ES-I3 (cell line): Measurements from ENCODE around the gene ZP2.
"Not testable (repeated sequence)": the region's sequence is repeated elsewhere in the genome, so short reads cannot be mapped to it uniquely, and the experiment has no call there.

Experiments used
- H3K36me3 ChIP-seq: 2 replicates; pipeline ENCODE4 v1.6.1; 2013; ENCODE audit warnings: mild to moderate bottlenecking, low read length, control low read depth, moderate library complexity; ENCODE audit not compliant: insufficient read depth
- H3K4me1 ChIP-seq: 2 replicates; pipeline ENCODE4 v1.6.1; 2013; ENCODE audit warnings: mild to moderate bottlenecking, control low read depth, low read length; ENCODE audit not compliant: insufficient read depth
- H3K9ac ChIP-seq: 2 replicates; pipeline ENCODE4 v1.6.1; 2013; ENCODE audit warnings: low read depth, mild to moderate bottlenecking, low read length, moderate library complexity
- H3K9me3 ChIP-seq: 2 replicates; pipeline ENCODE4 v1.6.1; 2013; ENCODE audit warnings: mild to moderate bottlenecking, low read length, moderate library complexity; ENCODE audit not compliant: control insufficient read depth, insufficient read depth

Gene ZP2

DNA sequence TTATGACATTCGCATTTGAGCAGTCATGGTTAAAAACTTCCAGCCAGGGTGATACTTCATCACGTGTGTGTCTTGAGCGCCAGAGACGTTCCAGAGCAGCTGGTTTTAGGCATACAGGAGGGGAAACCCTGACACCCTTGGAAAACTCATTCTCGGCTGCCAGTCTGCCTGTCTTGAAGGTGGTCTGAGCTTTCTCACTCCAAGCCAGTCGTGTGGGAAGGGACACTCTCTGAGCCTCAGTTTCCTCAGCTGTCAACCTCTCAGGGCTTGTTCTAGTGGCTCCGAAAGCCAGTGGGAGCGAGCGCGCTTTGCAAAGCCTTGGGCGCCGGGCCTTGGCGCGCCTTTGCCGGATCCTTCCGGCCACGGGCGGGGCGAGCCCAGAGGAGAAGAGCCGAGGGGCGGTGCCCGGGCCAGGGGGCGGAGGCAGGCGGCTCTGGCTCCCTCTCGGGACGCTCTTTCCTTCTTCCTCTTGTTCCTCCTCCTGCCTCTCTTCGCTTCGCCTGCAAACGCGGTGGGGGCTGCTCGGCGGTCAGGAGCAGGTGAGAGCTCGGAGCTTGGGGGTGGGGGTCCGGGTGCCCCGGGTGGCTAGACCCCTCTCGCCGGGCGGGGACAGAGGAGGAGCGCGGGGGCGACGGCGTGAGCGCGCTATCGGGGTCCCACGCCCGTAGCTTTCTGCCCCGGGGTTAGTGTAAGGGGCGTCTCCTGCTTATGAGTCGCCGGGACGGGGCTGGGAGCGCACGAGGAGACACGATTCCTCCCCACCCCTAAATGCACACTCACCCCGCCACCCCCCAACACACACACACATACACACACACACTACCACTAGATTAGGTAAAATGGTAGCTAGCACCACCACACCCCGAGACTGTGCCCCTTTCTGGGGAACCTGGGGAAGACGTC is 52.9 kb downstream of the ZP2 start, which contains the start of gene LDAF1:
LDAF1 (plus strand) TSS at position 467 of the 903 bp plus-strand sequence. CDS start 2,509 bp downstream, outside the sequence.
- Histone ChIP-seq H3K4me1 (no peaks in the 10 kb centered on the region; the same call in 1 of the 2 replicates), H3K9ac (peak within 1 kb of the TSS; percentile 77), H3K9me3 (no peaks in the 10 kb centered on the region), H3K36me3 (peaks cover 13% of the 10 kb centered on the region)

DNA sequence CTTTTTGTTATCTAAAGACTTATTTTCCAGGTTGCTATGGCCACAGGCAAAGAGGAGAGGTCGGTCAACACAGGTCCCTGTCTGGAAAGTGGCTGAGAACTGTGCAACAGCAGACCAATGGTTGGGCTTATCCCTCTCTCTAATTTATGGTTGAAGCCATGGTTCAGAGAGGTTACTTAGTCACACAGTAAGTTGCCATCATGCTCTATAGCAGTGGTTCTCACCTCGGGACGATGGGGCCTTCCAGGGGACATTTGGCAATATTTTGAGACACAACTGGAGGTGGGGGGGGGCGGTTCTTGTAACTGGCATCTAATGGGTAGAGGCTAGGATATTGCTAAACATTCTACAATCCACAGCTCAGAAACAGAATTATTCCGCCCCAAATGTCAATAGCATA is 53.7 kb downstream of the ZP2 start:
- peak overlapping the region; percentile 77; the same call in 1 of the 2 replicates for H3K9ac ChIP-seq
- H3K9me3 ChIP-seq = no peaks in the 10 kb centered on the region
- H3K4me1 ChIP-seq = no peaks in the 10 kb centered on the region; the same call in 1 of the 2 replicates
- H3K36me3 ChIP-seq = peaks cover 9% of the 10 kb centered on the region; the same call in 1 of the 2 replicates

DNA sequence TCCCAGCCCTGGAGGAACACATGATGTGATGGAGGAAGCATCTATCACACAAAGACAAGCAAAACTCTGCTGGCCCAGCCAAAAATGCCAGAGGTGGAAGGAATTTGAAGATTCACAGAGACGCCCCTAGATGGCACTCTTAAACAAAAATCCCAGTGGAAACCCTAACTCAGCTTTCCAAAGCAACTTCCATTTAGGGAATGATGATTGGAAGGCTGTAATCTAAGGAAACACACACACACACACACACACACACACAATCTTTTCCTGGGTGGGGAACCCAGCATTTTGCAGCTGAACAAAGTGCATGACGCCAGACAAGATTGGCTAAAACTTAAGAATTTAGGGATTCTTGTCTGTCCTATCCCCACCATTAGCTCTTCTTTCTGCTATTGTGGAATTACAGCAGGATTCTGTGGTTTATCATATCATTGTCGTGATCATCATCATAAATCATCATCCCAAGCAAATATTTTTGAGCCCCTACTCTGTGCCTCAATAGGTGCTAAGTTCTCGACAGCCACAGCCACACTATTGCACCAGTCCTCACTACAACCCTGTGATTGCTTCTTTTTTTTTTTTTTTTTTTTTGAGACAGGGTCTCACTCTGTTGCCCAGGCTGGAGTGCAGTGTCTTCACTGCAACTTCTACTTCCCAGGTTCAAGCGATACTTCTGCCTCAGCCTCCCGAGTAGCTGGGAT is 54.5 kb downstream of the ZP2 start:
- Histone ChIP-seq H3K4me1 (no peaks in the 10 kb centered on the region; the same call in 1 of the 2 replicates), H3K36me3 (peaks cover 9% of the 10 kb centered on the region; the same call in 1 of the 2 replicates), H3K9me3 (no peaks in the 10 kb centered on the region), H3K9ac (no peak overlapping the region)

DNA sequence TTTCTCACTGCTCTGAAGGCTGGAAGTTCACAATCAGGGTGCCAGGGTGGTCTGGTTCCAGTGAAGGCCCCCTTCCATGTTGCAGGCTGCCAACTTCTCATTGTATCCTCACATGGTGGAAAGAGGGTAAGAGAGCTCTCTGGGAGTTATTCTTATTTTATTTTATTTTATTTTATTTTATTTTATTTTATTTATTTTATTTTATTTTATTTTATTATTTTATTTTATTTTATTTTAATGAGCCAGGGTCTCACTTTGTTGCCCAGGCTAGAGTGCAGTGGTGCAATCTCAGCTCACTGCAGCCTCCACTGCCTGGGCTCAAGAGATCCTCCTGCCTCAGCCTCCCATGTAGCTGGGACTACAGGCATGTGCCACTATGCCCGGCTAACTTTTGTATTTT is 55.4 kb downstream of the ZP2 start:
- not testable (repeated sequence) for H3K36me3 ChIP-seq, H3K9me3 ChIP-seq, H3K4me1 ChIP-seq, H3K9ac ChIP-seq

DNA sequence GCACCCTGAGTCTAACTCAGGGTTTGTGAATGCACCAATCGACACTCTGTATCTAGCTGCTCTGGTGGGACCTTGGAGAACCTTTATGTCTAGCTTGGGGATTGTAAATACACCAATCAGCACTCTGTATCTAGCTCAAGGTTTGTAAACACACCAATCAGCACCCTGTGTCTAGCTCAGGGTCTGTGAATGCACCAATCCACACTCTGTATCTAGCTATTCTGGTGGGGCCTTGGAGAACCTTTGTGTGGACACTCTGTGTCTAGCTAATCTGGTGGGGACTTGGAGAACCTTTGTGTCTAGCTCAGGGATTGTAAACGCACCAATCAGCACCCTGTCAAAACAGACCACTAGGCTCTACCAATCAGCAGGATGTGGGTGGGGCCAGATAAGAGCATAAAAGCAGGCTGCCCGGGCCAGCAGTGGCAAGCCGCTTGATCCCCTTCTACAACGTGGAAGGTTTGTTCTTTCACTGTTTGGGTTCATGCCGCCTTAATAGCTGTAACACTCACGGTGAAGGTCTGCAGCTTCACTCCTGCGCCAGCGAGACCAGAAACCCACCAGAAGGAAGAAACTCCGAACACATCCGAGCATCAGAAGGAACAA is 58.1 kb downstream of the ZP2 start:
- not testable (repeated sequence) for H3K4me1 ChIP-seq, H3K9ac ChIP-seq, H3K36me3 ChIP-seq, H3K9me3 ChIP-seq

DNA sequence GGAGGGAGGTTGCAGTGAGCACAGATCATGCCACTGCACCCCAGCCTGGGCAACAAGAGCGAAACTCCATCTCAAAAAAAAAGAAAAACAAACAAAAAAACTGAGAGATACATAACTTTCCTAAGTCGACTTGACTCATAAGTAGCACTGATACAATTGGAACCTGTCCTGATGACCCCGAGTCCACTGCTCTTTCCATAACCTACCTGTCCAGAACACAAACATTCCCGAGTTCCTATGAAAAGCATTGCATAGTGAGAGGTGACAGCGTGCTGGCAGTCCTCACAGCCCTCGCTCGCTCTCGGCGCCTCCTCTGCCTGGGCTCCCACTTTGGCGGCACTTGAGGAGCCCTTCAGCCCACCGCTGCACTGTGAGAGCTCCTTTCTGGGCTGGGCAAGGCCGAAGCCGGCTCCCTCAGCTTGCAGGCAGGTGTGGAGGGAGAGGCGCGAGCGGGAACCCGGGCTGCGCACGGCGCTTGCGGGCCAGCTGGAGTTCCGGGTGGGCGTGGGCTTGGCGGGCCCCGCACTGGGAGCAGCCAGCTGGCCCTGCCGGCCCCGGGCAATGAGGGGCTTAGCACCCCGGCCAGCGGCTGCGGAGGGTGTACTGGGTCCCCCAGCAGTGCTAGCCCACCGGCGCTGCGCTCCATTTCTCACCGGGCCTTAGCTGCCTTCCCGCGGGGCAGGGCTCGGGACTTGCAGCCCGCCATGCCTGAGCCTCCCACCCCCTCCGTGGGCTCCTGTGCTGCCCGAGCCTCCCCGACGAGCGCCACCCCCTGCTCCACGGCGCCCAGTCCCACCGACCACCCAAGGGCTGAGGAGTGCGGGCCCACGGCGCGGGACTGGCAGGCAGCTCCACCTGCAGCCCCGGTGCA is 59.0 kb downstream of the ZP2 start:
- H3K9me3 ChIP-seq, H3K36me3 ChIP-seq, H3K4me1 ChIP-seq: not testable (repeated sequence)
- H3K9ac ChIP-seq = peak overlapping the region; percentile 31; the same call in 1 of the 2 replicates

DNA sequence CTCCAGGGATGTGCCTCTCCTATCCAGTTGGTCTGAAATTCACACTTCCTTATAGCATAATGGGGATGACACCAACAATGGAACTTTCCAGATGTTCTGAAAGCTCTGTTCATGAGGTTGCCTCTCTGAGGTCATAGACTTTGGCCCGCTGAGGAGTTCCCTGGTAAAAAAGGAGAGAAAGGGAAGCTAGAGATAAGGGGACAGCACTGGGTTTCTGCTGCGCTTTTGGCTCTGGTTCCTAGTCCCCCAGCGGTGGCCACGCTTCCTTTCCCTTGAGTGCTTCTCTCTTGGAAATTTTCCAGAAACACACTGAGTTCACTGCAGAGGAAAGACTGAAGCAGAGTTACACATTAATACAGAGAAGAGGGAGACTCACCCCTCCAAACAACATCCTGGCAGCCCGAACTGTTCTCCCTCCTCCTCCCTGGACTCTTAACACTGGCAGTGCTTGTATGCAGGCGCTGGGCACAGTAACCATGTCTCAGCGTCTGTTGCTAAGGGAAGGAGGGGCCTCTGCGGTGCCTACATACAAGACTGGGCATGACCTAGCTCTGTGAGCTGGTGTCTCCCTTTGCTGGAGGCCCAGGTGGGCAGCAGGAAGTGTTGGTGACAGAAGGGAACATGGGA is 60.9 kb downstream of the ZP2 start, which contains the start of gene DNAH3:
DNAH3 (minus strand) TSS at position 472 of the 627 bp plus-strand sequence. CDS start 527 bp downstream, outside the sequence.
- Histone ChIP-seq H3K9me3 (no peaks in the 10 kb centered on the region), H3K9ac (no peak within 1 kb of the TSS), H3K4me1 (no peaks in the 10 kb centered on the region), H3K36me3 (no peaks in the 10 kb centered on the region)
